ENCODE results near the gene PTPN1. TPM values are rescaled to one million over a fixed set of nuclear protein-coding genes. Genes with fewer than 3 reads are reported as not detected.

The PTPN1 gene
- polyA plus RNA-seq, 3 donors, result 12.4 to 21.4 (median 19.1) TPM

DNA sequence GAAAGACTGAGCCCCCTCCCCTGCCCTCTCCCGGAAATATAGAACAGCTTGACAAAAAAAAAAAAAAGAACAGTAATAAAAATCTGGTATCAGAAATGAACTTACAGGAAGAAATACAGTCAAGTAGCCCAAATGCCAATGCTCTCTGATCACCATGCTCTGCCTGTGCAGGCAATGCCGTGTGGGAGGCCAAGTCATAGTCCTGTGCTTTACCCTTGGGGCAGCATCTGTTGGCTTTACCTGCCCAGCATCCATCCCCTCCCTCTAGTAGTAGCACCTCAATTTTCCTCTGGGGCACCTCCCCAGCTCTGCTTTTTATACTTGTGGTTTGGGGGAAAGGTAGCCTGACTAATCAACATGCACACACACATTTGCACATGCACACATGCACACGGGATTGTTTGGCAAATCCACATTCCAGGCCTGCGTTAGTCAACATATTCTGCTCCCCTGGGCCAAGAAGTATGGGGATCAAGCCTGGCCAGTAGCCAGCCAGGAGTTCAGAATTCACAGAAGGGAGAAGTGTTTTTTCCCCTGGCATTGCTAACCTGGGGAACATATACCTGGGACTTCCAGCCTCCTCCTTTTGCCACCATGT is 111.0 kb downstream of the PTPN1 start:
- Histone ChIP-seq H3K9me3 (replicated peaks in 1 of 2; ENCODE audit: control insufficient read depth in 1 of 2, insufficient read depth in 1 of 2, low read length in 2 of 2) (peaks cover 8 to 11% of the 10 kb centered on the region in 2 donors), H3K36me3 (replicated peaks in 1 of 2; ENCODE audit: control insufficient read depth in 1 of 2, insufficient read depth in 2 of 2, low read length in 2 of 2) (no peaks in the 10 kb centered on the region), H3K4me3 (replicated peaks in 1 of 3; ENCODE audit: low read depth in 2 of 3, low read length in 3 of 3) (no peak overlapping the region), H3K79me2 (ENCODE audit: insufficient read depth, low read length) (no peaks in the 10 kb centered on the region), H2AFZ (ENCODE audit: insufficient read depth, low read depth, low read length, poor library complexity, severe bottlenecking) (no peak overlapping the region), H3K27me3 (ENCODE audit: control insufficient read depth in 2 of 2, insufficient read depth in 2 of 2, low read length in 2 of 2) (no peaks in the 10 kb centered on the region), H3K4me1 (ENCODE audit: control insufficient read depth in 1 of 2, insufficient read depth in 2 of 2, low read length in 2 of 2) (no peaks in the 10 kb centered on the region), H3K4me2 (replicated peaks; ENCODE audit: extremely low read depth, low read length, poor library complexity, severe bottlenecking) (no peak overlapping the region), H3K27ac (ENCODE audit: low read depth in 1 of 2, low read length in 2 of 2) (no peak overlapping the region), H4K20me1 (ENCODE audit: insufficient read depth, low read length) (no peaks in the 10 kb centered on the region), H3K9ac (ENCODE audit: insufficient read depth, low read length, poor library complexity, severe bottlenecking) (no peak overlapping the region)
- H3K27ac Mint-ChIP-seq, result no peak overlapping the region
- DNase-seq, result no peak
- no peak overlapping the region for H3K4me3 Mint-ChIP-seq
- H3K9me3 Mint-ChIP-seq, result peaks cover 7 to 19% (median 9%) of the 10 kb centered on the region in 7 donors
- no peaks in the 10 kb centered on the region for H3K4me1 Mint-ChIP-seq
- no CpG with 5 or more reads among the region's 4 CpGs for WGBS (ENCODE audit: insufficient coverage)
- no peaks in the 10 kb centered on the region for H3K36me3 Mint-ChIP-seq
- peaks cover 0 to 10% (median 4%) of the 10 kb centered on the region in 3 donors for H3K27me3 Mint-ChIP-seq (ENCODE audit: low read depth in 3 of 3)
- no peak for TF ChIP-seq CTCF (IDR thresholded peaks at IDR 0.05)
- intact Hi-C loops (cut with micrococcal nuclease), result no loop called here

DNA sequence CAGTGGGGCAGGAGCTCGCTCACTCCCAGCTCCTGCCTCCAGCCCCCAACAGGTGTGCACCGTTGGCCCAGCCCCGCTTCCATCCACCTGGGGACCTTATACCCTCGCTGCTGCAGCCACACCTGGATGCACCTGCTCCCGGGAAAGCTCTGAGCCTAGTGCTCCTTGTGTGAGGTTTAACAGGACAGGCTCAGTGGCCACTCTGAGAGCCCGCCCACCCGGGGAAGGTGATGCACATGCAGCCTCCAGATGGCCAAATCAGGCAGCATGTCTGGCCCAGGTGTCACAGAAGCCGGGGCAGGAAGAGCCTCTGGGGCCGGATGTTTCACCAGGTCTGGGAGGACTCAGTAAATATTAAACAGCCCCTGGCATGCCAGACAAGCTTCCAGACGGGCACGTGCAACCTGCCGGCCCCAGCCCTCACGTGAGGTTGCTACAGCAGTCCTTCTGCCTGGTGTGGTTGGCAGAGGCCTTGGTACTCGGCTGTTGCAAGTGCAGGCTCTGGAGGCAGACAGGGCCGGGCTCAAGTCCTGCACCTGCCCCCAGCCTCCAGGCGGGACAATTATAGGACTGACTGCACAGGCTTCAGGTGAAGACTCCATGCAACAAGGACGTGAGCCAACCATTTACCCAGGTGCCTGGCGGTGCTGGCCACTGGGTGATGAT is 114.3 kb downstream of the PTPN1 start:
- no peak overlapping the region for H3K4me3 ChIP-seq (replicated peaks in 1 of 3; ENCODE audit: low read depth in 2 of 3, low read length in 3 of 3)
- no peak overlapping the region for H3K4me3 Mint-ChIP-seq
- no peak overlapping the region for H3K9ac ChIP-seq (ENCODE audit: insufficient read depth, low read length, poor library complexity, severe bottlenecking)
- H3K27me3 Mint-ChIP-seq (ENCODE audit: low read depth in 3 of 3), result peaks cover 0 to 8% (median 4%) of the 10 kb centered on the region in 3 donors
- H3K9me3 ChIP-seq (replicated peaks in 1 of 2; ENCODE audit: control insufficient read depth in 1 of 2, insufficient read depth in 1 of 2, low read length in 2 of 2), result peaks cover 8 to 11% of the 10 kb centered on the region in 2 donors
- H2AFZ ChIP-seq (ENCODE audit: insufficient read depth, low read depth, low read length, poor library complexity, severe bottlenecking), result no peak overlapping the region
- 92% methylated on average over 17 of the region's 18 CpGs for WGBS (ENCODE audit: insufficient coverage)
- H3K27me3 ChIP-seq (ENCODE audit: control insufficient read depth in 2 of 2, insufficient read depth in 2 of 2, low read length in 2 of 2), result no peaks in the 10 kb centered on the region
- H3K4me1 Mint-ChIP-seq, result no peaks in the 10 kb centered on the region
- no peaks in the 10 kb centered on the region for H3K36me3 Mint-ChIP-seq
- H4K20me1 ChIP-seq (ENCODE audit: insufficient read depth, low read length), result no peaks in the 10 kb centered on the region
- no peak for TF ChIP-seq CTCF (IDR thresholded peaks at IDR 0.05)
- H3K9me3 Mint-ChIP-seq, result peaks cover 7 to 19% (median 9%) of the 10 kb centered on the region in 7 donors
- H3K27ac ChIP-seq (ENCODE audit: low read depth in 1 of 2, low read length in 2 of 2), result no peak overlapping the region
- H3K4me2 ChIP-seq (replicated peaks; ENCODE audit: extremely low read depth, low read length, poor library complexity, severe bottlenecking), result no peak overlapping the region
- no peak for DNase-seq
- no peak overlapping the region for H3K27ac Mint-ChIP-seq
- H3K36me3 ChIP-seq (replicated peaks in 1 of 2; ENCODE audit: control insufficient read depth in 1 of 2, insufficient read depth in 2 of 2, low read length in 2 of 2), result no peaks in the 10 kb centered on the region
- no peaks in the 10 kb centered on the region for H3K79me2 ChIP-seq (ENCODE audit: insufficient read depth, low read length)
- intact Hi-C loops (cut with micrococcal nuclease), result no loop called here
- no peaks in the 10 kb centered on the region for H3K4me1 ChIP-seq (ENCODE audit: control insufficient read depth in 1 of 2, insufficient read depth in 2 of 2, low read length in 2 of 2)
